GM19043 (cell line): ENCODE results near the gene RFX3.

Experiments
- ATAC-seq: cut with Tn5 transposase; IDR thresholded peaks from one replicate; pipeline ENCODE4 v1.9.1; 2021; ENCODE audit warnings: low read depth; ENCODE audit not compliant: unreplicated experiment

RFX3 gene

DNA sequence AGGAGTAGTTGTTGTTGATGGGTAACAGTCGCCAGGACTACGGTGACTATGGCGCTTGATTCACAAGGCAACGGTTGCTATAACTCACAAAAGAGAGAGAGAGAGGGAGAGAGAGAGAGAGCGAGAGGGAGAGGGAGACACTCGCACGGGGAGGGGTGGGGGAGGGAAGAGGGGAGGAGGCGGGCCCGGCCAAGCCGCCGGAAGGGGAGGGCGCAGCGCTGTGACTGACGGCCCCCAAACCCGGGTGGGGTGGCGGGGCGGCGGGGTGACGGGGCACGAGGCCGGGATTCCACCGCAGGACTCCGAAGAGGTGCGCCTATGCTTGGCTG lies at the start of gene RFX3:
Gene RFX3, minus strand, starts transcription at position 166 of the 329 bp plus-strand sequence. CDS start 130,413 bp downstream, outside the sequence.
- peak; percentile 35 for ATAC-seq

DNA sequence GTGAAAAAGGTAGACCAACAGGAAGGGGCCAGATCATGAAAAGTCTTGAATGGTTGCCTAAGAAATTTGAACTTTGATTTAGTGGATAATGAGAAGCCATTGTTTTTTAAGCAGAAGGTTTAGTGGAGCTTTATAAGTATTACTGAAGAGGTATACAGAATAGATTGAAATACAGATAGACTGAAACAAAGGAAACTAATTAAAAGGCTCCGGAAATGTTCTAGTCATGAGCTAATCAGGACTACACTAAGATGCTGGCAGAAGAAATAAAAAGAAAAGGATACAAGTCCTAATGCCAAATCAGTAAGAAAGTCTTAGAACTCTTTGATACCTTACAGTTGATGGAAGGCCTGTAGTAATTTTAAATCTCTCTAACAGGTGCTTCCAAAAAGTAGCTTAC lies 45.7 kb upstream of the RFX3 start:
- ATAC-seq, result no peak

DNA sequence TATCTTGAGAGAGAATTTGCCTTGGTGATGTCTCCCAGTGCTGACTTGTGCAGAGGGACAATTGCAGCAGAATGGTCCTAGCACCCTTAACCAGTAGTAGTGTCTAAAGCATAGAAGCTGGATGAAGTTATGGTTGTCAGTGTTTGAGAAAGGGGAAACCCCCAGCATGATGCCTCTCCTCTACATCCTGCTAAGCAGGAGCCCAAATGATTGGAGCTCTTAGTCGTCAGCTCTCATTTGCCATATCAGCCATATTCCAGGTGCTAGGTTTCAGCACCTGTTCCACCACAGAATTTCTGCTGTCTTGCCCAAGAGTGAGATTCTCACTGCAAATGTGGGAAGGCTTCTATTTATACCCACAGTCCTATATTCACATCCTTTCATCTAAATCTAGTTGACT lies 43.7 kb upstream of the RFX3 start:
- no peak for ATAC-seq

DNA sequence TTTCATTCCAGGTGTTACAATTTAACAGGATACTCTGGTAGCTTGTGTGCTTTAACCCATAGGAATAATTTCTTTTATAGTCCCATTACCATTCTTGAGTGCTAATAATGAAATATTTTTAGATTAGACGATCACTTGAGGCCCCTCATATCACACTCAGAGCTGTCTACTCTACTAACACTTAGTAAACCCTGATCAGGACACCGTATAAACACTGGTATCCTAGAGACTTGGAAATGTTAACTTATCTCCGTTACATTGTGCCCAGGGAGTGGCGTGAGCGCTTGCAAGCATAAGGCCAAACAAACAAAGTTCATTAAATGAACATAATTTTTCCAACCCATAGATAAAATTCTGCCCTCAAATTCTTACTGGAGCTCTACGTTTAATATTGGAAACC lies 42.2 kb upstream of the RFX3 start:
- no peak for ATAC-seq

DNA sequence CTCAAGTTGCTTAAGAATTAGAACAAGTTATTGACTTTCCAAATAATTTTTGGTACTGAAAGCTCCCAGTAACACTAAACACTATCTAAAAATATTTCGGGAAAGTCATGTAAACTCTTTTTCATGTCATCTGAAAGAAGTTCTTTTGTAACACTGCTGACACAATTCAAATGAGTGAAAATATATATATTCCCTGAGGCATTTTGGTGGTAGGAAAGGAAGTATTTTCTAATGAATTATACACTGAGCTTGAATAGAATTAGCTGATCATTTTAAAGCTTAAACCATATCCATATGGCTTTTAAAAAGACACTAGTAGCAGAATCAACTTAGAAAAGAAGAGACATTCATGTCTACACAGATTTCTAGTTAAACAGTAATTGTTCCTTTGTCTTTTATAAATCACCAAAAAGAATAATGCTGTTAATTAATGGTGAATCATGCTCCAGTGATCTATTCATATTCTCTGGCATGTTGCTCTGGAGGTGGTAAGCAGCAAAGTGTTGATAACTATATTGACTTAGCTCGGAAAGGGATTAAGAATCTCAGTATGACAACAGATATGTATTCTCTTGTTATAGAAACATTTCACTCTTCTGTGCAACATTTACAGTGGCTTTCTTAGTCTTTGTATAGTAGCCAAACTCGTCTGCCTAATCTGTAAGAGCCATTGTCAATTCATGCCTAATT lies 27.4 kb upstream of the RFX3 start:
- no peak for ATAC-seq

DNA sequence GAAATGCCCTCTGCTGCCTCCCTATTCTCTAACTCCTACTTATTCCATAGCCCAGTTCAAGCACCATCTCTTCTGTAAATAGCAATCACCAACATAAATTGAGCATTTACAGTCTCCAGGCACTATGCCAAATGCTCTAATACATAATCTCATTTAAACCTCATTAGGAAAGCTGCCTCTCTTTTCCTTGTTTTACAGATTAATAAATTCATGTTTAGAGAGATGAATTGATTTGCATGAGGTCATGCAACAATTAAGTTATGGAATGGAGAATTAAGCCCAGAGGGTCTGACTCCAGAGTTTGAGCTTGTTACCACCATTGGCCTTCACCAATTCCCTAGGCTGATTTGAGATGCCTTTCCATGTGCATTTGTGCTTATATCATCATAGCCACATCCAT lies 23.4 kb upstream of the RFX3 start:
- no peak for ATAC-seq

DNA sequence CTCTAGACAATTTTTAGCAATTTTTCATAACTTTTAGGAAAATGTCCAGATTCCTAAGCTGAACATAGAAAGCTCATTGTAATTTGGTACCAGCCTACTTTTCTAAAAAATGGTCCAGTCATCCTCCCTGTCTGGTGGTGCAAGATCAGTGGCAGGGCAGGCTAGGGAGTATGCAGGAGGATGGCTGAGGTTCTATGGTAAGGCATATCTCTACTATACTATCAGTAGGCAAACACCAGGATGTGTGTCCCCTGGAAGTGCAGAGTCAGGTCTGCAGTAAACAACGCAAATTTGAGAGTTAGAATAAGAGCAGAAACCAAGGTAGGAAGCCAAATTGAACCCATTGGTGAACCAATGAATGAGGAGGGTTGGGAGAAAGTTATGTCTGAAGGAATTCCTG lies 22.8 kb upstream of the RFX3 start:
- no peak for ATAC-seq

DNA sequence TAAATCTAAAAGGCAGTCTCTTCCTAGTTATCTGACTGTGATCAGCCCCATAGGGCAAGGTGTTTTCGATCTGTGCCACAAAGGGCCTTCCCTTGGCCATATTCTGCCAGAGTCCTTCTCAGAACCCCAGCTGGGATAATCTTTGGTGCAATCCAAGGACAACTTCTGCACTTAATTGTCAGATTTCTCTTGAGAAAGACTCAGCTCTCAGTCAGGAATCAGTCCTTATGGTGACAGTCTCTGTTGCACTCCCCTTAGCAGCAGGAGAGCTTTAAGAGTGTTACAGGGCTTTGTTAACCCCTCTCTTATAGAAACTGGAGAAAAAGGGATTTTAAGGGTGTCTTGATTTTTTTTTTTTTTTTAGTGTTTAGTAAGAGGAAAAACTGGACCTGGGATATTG lies 15.4 kb upstream of the RFX3 start:
- ATAC-seq, result no peak

DNA sequence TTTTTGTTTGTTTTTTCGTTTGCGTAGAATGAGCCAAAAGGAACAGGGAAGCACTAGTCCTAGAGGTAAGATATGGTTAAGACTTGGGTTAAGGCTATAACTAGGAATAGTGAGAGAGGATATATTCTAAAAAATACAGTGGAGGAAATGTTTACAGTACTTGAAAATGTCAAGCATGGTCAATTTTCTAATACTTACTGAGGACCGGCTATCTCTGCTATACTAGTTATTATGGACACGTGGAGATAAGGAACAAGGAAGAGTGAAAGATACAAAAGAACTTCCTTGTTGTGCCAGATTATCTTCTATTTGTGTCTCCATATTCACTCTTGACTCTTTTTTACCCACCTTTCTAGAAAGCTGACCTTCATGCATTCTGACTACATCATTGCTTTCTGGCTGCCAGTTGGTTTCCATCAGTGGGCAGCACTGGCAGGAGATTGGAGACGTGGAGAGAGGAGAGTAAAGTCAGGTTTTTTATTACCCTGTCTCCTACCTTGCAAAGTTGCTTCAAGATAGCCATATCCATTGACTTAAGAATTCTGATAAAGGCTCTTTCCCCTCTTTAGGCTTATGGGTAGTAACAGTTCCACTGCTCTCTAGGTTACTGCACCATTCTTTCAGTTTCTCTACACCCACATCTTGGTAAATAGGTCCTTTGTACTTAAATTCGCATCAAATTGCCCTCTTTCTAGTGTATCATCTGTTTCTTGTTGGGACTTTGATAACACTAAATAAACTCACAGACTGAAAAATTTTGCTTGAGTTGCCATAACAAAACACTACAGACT lies 9.0 kb upstream of the RFX3 start:
- ATAC-seq, result no peak

DNA sequence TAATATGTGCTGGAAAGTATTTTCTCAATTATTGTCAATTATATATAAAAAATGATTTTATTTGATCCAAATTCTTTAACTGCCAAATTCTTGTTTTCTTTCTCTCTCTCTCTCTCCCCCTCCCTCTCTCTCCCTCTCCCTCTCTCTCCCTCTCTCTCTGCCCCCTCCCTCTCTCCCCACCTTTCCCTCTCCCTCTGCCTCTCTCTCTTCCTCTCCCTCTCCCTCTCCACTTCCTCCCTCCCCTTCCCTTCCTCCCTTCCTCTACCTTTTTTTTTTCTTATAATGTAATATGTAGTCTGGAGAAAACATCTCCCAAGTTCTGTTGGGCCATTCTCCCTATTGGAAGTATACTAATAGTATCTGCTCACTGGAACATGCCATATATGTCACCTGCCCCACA lies 6.4 kb upstream of the RFX3 start:
- no peak for ATAC-seq

DNA sequence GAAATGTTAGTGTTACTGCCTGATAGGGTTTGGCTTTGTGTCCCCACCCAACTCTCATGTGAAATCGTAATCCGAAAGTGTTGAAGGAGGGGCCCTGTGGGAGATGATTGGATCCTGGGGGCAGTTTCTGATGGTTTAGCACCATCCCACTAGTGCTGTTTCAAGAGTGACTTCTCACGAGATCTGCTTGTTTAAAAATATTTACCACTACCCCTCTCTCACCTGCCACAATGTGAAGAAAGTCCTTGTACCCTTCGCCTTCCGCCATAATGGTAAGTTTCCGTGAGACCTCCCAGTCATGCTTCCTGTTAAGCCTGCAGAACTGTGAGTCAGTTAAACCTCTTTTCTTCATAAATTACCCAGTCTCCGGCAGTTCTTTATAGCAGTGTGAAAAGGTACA lies 2.6 kb upstream of the RFX3 start:
- peak; percentile 13 for ATAC-seq

DNA sequence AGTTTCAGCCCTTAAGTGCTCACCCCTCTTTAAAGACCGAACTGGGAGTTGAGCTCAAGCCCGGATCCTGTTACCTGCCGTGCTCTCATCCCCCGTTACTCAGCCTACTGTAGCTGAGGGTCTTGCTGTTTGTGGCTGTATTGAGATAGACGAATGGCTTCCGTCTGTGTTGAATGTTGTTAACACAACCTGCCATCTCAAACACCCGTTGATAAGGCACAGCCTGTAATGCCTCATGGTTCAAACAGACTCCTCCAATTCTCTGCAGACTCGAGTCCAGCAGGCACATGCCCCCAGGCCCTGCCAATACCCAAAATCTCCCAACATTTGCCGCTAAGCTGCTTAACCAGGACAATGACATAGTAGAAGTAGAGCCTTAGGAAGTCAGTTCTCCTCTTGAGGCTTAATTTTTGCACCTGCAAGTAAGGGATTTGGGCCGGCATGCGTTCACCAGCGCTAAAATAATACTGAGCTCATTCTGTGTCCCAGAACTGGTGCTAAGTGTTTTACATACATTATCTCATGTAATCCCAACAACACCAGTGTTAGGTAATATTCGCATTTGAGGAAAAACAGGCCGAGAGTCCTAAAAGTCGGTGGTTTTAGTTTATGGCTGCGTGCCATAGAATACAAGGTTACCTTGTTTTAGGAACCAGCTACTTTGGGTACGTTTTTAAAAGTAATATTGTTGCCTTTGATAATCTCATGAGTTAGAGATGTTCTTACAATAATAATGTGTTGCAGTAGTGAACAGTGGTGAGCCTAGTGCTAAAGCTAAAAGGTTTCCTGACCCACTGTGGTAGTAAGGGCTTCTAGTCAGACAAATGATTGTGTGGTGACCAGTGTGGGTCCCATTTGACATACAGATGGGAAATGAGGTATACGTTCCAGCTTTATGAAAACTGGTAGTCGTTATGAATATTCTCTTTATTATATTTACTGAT lies 1.5 kb upstream of the RFX3 start:
- peak; percentile 1 for ATAC-seq

DNA sequence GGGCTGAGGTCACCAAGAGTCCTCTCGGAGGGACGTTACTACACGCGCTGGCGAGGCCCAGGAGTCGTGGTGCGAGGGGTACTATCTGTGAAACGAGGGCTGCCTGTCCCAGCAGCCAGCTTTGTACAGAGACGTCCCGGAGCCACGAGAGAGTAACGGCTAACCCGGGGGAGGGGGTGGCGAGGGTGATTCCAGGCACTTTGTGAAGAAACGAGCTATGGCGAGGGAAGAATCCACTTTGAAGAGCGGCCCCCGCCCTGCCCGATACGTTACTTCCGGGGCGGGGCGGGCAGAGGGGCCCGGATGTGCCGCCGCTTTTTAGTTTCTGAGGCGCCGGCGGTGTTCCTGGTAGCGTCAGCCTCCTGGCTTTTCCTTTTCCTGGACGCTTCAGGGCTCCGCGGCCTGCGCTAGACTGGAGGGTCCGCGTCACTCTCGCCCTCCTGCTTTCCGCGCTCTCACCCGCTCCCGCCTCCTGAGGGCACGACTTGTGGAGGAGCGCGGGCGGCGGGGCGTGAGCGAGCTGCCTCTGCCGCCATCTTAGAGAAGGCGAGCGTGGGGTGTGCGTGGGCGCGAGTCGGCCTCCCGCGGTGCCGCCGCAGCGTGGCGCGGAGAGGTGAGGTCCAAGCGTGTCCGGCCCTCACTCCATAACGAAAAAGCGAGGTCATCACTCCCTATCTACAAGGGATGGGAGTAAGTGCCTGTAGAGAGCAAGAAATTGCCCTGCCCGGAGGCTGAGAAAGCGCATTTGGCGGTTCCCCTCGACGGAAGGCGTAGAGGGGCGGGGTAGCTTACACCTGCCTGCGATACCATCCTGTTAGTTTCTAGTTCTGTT lies 580 bp upstream of the RFX3 start:
- ATAC-seq, result peak; percentile 43

DNA sequence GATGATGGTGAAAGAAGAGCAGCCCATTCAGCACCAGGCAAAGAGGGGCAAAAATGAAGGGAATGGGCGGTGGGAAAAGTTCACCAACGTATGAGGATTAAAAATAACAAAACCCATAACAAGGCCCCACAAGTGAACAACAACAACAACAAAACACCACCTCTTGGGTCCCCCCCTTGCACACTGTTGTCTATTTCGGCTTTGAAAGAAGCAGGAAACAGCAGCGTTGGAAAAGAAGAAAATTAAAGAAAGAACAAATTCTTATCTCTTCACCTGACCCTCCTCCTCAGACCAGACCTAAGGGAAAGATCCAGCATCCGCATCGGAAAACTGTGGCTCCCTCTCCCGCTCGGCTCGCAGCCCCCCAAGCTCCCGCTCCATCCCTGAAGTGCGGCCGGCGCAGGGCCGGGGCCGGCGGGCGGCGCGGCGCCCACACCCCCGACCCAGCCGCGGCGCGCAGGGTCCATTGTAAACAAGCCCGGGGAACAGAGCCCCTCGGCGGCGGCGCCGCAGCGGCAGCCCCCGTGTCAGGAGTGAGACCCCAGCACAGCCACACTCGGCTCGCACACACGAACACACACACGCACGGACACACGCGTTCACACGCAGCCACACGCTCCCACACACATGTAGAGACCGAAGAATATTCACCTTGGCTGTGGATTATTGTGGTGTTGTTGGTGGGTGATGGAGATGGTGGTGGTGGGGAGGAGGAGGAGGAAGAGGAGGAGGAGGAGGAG lies 535 bp downstream of the RFX3 start:
- ATAC-seq, result no peak

DNA sequence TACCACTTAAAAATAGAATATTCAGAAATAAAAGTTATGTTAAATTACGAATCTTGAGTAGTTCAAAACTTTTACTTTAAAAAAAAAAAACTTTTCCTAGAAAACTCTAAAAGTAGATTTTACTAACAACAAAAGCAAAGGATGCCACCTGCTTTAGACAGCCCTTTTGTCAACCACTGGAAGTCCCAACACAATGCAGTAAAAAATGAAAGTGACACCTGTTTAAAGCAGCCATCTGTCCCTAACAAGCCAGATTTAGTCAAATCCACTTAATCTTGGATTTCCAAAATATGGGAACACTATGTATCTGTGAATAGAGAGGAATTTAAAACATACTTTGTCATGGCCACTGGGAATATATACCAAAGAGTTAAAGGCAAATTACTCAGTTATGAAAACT lies 3.8 kb downstream of the RFX3 start:
- ATAC-seq, result no peak

DNA sequence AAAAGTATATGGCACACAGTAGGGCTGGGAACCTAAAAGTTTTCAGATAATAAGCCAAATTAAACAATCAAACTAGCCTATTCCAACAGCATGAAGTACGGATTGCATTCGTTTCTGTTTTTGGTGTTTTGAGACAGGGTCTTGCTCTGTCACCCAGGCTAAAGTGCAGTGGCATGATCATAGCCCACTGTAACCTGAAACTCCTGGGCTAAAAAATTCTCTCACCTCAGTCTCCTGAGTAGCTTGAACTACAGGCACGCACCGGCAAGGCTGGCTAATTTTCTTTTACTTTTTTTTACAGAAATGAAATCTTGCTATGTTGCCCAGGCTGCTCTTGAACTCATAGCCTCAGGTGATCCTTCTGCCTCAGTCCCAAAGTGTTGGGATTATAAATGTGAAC lies 5.2 kb downstream of the RFX3 start:
- ATAC-seq, result no peak

DNA sequence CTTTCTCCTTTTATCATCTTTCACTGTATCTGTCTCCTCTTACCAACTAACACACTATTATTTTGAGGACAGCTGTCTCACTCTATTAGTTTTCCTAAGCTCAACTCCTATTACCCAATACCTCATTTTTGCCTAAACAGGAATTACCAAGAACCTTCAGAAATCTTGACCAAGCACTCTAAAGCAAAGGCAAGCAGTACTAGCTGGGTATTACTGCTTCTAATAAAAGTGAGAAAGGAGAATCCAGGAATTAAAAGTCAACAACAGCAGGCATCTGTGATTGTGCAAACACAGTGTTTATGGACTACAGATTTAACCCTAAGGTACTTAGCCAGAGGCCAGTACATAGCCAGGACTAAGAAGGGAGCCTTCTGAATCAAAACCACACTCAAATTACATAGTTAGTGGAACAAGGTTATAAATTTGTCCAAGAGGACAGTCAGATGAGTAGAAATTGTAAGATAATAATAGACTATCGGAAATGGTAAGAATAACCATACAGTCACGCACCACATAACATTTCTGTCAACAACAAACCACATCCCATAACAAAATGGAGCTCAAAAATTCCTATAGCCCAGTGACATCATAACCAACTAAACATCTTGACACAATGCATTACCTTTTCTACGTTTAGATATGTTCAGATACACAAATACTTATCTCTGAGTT lies 8.3 kb downstream of the RFX3 start:
- no peak for ATAC-seq

DNA sequence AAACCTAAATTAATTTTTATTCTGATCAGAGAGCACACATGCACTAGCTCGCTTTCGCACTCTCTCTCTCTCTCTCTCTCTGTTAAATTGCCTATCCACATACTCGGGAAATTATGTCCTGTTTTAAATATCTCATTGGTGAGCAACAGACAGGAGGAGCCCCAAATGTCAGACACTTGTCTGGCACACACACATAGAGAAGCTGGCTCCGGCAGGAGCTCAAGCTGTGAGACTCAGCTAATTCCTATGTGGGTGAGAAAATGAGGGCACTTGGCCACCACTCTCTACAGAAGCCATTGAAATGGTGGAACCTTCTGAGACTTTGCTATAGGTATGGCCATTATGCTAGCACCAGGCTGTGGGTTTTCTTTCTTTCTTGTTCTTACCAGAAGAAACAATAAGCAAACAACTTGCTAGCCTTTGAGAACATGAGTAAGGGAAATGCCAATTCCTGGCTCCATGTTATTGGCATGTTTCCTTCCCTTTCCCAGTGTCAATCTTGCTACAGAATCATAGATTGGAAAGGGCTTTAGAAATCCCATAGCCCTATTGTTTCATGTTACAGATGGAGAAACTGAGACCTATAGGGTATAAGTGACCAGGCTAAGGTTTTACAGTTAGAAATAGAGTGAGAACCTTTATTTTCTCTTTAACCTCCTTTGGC lies 9.0 kb downstream of the RFX3 start:
- no peak for ATAC-seq

DNA sequence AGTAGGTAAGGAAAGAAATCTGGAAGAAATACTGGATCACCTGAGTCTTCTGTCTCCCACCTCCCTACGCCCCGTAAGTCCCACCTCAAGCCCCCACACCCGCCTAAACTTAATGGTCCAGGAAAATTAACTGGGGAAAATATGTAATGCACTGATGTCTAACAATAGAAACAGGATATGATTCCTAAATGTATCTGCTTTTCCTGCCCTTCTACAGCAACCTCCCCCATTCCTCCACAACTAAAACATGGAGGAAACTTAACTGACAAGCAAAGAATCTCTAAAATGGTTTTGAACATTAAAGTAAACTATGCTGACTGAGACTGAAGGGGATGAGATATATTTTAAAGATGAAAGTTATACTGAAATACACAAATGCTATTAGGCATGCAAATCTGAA lies 10.4 kb downstream of the RFX3 start:
- no peak for ATAC-seq
